Muscle of back (tissue), 11 donors: Measurements from ENCODE around the gene LAMA3. TPM values are rescaled to one million over a fixed set of nuclear protein-coding genes. Genes with fewer than 3 reads are reported as not detected.
"Not testable (repeated sequence)": the region's sequence is repeated elsewhere in the genome, so short reads cannot be mapped to it uniquely, and the experiment has no call there.

ENCODE experiments used
- DNase-seq, 3 donors: peaks; one replicate each; pipeline versions ENCODE4 v3.0.0 to v3.0.0-alpha.2; 2013
- polyA plus RNA-seq, 10 donors: library from polyadenylated mRNA; unstranded; fragments of 120-200 nt; gene quantifications; one replicate each; pipeline ENCODE4 v1.2.1, GENCODE V29; 2013; ENCODE audit not compliant: insufficient read length in 10 of 10

LAMA3 gene
- polyA plus RNA-seq, 10 donors = 3.1 to 14.4 (median 4.1) TPM

- no peak for DNase-seq
These were observed 38.6 kb downstream of the LAMA3 start for GRCh38 chr18:23727707-23728493.

- DNase-seq = no peak
These were observed 41.6 kb downstream of the LAMA3 start for GRCh38 chr18:23730857-23731256.

DNA sequence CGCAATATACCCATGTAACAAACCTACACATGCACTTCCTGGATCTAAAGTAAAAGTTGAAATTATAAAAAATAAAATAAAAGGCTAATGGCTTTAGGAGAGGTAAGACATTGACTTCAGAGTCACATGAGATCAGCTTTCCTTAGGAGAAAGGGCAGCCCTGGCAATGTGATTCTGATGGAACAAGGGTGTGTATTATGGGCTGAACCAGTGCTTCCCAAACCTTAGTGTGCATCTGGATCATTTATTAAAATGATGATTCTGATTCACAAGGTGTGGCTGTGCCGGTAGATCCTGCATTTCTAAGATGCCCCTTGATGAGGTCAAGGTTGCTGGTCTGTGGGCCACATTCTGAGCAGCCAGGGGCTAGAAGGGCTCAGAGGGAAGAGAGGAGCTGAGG, 42.6 kb downstream of the LAMA3 start:
- DNase-seq = no peak

DNA sequence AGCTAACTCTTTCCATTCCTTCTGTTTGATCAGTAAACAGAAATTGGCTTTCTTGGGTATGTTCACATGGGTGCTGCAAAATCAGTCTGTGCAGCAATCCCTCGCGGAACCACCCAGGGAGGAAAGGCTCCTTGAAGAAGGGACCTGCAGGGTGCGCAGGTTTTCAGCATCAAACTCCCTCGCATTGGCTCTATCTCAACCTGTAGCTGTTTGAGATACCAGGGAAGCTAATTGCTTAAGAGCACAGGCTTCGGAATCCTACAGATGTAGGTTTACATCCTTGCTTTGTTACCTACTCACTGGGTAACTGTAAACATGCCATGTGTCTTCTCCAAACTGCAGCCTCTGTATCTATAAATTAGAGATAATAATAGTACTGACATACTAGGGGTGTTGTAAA, 43.2 kb downstream of the LAMA3 start:
- no peak for DNase-seq

DNA sequence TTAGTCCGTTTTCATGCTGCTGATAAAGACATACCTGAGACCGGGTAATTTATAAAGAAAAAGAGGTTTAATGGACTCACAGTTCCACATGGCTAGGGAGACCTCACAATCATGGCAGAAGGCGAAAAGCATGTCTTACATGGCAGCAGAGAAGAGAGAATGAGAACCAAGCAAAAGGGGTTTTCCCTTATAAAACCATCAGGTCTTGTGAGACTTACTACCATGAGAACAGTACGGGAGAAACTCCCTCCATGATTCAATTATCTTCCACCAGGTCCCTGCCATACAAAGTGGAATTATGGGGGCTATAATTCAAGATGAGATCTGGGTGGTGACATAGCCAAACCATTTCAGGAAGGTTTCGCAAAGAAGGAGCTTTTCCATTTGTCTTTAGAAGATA, 44.0 kb downstream of the LAMA3 start:
- not testable (repeated sequence) for DNase-seq

DNA sequence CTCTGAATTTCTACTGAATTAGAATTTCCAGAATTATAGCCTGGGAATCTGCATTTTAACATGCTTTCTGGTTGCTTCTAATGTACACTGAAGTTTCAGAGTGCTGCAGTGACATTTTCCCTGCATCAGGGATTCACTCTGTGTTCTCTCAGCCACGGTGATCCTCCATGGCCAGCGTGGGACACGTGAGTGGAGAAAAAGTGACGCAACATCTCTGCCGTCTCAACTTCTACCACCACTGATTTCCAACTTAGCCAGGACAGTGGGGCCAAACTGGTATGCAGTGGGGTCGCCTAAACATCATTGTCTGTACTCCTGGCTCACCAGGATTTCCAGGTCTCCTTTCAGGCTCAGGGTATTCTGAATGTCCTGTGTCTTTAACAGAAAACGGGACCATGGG, 44.6 kb downstream of the LAMA3 start:
- no peak for DNase-seq

GRCh38 chr18:23735021-23735464, 45.8 kb downstream of the LAMA3 start:
- no peak for DNase-seq

GRCh38 chr18:23737578-23737977, 48.3 kb downstream of the LAMA3 start:
- DNase-seq = no peak

- no peak for DNase-seq
These were observed 48.9 kb downstream of the LAMA3 start for GRCh38 chr18:23738151-23738550.

DNA sequence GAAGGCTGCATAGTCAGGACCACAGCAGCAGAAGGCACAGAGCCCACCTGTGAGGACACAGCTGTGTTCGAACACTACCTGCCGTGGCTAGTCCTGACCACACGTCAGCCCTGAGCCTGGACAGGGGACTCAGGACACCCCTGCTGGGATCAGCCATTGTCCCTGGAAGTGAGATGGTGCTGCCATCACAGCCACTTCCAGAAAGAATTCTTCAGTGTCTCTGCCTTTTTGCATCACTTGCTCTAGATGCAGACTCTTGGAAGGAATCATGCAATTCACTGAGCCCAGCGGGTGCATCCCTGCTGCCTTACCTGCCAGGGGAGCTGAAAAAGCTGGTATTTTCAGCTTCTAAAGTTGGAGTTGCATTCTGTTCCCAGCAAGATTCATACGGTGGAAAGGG, 49.3 kb downstream of the LAMA3 start:
- DNase-seq = no peak

DNA sequence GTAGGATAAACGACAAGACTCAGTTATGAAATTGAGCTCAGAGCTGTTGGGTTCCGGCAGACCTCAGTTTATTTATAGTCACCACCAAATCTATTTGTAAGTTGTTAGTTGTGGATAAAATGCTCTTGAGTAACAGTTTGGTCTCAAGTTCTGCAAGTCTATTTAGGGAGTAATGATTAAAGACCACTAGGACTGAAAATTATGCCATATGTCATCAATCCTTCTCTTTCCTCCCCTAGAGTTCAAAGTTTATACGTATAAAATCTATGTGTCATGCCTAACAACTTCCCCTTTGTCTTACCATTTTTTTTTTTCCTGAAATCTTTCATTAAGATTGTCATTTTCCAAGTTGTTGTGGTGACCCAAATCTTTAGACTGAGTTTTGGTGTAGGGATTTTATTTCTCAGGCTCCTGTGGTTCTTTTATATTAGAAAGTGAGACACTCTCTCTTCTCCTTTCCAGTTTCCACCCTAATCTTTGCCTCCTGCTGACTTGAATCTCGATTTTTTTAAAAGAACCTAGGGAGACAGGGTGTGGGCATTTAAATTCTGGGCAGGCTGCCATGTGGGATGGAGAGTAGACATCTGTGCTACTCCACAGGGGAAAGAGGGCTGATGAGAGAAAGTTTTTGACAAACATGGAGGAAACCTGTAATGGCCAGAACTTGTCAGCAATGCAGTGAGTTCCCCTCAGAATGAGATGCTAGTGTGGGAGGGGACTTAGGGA, 51.0 kb downstream of the LAMA3 start:
- DNase-seq = no peak

- not testable (repeated sequence) for DNase-seq
These were observed 52.7 kb downstream of the LAMA3 start for GRCh38 chr18:23741967-23742366.

- no peak for DNase-seq
These were observed 54.6 kb downstream of the LAMA3 start for GRCh38 chr18:23743733-23744333.

DNA sequence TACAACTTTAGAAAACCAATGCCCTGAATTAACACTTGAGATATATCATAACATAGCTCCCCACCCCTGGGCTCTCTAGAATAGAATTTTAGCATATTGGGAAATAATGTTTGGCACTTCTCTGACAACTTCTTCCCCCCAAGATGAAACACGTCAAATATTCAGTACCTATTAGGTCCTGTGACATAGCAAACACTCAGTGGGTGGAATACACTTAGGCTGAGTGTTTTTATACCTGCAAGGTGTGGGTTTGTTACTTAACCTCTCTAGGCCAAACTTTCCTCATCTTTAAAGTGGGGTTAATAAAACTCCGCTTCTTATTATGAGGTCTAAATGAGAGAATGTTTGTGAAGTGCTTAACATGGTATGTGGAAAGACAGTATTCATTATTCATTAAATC, 56.1 kb downstream of the LAMA3 start:
- DNase-seq = no peak

GRCh38 chr18:23746851-23747250, 57.6 kb downstream of the LAMA3 start:
- DNase-seq = no peak

DNA sequence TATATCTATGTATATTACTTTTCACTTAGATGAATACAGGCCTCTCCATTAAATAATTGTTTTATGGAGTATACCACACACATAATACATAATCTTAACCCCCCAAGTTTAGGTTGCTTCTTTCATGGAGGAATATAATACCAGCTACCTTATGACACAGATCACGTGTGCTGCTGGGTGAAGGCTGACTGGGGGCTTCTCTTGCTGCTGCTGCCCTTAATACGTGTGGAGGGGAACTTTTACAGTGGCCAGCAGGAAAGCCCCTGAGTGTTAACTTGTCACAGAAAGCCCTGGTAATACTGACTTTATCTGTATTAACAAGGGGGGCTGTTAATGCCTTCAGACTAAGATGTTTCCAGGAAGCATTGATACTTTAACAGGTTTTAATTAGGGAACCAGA, 63.1 kb downstream of the LAMA3 start:
- DNase-seq = no peak

DNA sequence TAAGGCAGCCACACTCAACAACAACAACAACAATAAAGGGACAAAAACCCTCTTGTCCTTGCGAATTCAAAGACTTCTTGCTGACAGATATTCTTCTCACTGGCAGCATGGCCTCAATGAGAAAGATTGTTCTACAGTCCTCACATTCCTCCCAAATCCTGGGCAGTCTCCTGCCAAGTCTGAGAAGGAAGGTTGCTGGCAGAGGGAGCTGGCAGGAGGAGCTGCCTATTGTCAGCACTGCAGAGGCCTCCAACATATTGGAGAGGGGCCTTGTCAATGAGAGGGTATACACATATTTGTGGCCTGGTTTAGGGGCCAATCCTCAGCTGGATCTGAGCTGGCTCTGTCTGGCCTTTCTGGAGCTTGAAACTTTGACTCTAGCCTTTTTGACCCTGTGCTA, 63.5 kb downstream of the LAMA3 start:
- DNase-seq = peak in 2 of 3 donors; percentile 34 to 41

- DNase-seq = no peak
These were observed 67.6 kb downstream of the LAMA3 start for GRCh38 chr18:23756590-23757436.

DNA sequence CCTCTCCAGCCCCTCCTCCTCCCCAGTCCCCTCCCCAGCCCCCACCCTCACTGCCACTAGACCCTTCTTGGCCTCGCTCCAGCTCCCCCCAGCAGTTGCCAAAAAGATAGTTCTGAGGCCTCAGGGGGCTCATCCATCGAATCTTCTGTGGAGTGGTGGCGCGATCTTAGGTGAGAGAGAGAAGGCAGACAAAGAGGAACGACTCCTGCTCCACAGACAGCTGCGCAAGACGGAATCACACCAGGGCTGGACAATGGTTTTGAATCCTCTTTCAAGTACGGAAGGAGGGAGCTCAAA, 68.1 kb downstream of the LAMA3 start:
- DNase-seq = peak in 2 of 3 donors; percentile 19 to 58

DNA sequence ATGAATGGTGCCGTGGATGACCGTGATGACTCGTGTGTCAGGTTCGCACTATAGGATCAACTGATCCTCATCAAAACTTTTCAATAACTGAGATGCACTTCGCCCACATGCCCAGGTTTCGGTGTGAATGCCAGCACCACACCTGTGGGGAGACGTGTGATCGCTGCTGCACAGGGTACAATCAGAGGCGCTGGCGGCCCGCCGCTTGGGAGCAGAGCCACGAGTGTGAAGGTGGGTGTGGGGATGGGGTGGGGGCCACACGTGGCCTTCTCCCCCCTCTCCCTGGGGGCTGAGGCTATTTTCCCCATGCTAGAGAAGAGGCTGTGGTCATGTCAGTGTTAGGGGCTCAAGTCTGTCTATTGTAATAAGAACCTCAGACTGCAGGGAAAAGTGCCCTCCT, 69.0 kb downstream of the LAMA3 start:
- no peak for DNase-seq

GRCh38 chr18:23761941-23762340, 72.7 kb downstream of the LAMA3 start:
- no peak for DNase-seq

DNA sequence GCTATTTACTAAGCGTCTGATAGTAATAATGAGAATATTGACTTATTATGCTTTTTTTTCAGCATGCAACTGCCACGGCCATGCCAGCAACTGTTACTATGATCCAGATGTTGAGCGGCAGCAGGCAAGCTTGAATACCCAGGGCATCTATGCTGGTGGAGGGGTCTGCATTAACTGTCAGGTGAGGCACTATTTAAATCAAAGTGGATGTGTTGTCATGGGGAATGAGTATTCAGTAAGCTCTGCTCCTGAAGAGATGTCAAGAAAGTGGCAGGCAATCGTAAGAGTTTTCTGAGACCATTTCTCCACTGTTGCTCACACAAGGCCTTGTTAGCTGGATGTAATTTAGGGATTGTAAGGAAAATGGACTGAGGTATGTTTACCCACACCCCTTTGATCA, 74.1 kb downstream of the LAMA3 start:
- no peak for DNase-seq
